Measurements from ENCODE around the gene CBX5. TPM values are rescaled to one million over a fixed set of nuclear protein-coding genes. Genes with fewer than 3 reads are reported as not detected.
"Not testable (repeated sequence)": the region's sequence is repeated elsewhere in the genome, so short reads cannot be mapped to it uniquely, and the experiment has no call there.

Gene CBX5
- total RNA-seq, 1 experiment from 2014 or later: 173 TPM

DNA sequence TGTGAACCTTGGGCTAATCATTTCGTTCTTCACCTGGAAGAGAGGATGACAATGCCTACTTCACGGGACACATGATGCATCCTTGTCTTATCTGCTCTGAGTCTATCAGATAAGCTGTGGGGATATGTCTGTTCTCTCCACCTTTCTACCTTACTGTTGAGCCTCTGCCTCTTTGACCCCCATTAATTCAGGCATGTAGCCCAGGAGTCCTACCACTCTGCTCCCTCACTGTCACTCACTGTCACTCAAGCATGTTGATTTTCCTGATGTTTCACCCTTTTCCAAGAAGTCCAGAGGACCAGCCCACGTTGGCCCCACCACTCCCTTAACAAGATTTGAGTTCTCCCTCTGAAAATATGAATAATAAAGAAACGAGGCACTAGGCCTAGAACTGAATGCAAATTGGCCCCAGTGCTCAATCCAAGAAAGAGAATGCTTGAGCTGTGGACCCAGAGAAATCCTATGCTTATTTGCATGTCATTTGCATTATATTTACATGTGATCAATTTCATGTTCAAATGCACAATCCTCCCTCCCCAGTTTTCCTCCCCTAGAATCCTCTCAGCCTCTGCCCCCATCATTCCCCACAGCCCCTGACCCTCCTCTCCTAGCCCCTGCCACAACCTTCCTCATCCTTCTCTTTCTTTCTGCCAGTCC lies 84.7 kb downstream of the CBX5 start:
- BruUV-seq (replicated peaks): no TSS peak
- no peak overlapping the region for H3K4me3 Mint-ChIP-seq (ENCODE audit: low read depth, unreplicated experiment)

DNA sequence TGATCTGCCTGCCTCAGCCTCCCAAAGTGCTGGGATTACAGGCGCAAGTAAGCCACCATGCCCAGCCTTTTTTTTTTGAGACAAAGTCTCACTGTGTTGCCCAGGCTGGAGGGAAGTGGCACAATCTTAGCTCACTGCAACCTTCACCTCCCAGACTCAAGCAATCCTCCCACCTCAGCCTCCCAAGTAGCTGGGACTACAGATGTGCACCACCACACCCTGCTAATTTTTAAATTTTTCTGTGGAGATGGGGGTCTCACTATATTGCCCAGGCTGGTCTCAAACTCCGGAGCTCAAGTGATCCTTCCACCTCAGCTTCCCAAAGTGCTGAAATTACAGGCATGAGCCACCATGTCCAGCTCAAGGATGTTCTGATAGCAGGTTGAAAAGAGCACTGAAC lies 85.3 kb downstream of the CBX5 start:
- H3K27ac Mint-ChIP-seq (ENCODE audit: unreplicated experiment); H3K4me3 Mint-ChIP-seq (ENCODE audit: low read depth, unreplicated experiment); intact Hi-C loops (cut with micrococcal nuclease; ENCODE audit: unreplicated experiment); H3K9me3 Mint-ChIP-seq (ENCODE audit: low read depth, unreplicated experiment); BruUV-seq (replicated peaks); H3K36me3 Mint-ChIP-seq (ENCODE audit: insufficient read depth, unreplicated experiment); DNase-seq; H3K4me1 Mint-ChIP-seq (ENCODE audit: low read depth, unreplicated experiment): not testable (repeated sequence)
- peaks cover 96% of the 10 kb centered on the region for H3K27me3 Mint-ChIP-seq (ENCODE audit: unreplicated experiment)
- CTCF ChIA-PET: interaction anchor here (0.5 to 1.0 kb wide), 2 partner anchors 162 to 186 kb away, joined by 3 to 6 read pairs; partner anchors contain the start of gene HOXC8

More for the DNA sequence above, 84.7 kb downstream of the CBX5 start:
- intact Hi-C loops (cut with micrococcal nuclease; ENCODE audit: unreplicated experiment): no loop called here
- Mint-ChIP-seq H3K4me1 (ENCODE audit: low read depth, unreplicated experiment) (peaks cover 10% of the 10 kb centered on the region), H3K27ac (ENCODE audit: unreplicated experiment) (no peak overlapping the region), H3K27me3 (ENCODE audit: unreplicated experiment) (peaks cover 98% of the 10 kb centered on the region), H3K36me3 (ENCODE audit: insufficient read depth, unreplicated experiment) (no peaks in the 10 kb centered on the region), H3K9me3 (ENCODE audit: low read depth, unreplicated experiment) (no peaks in the 10 kb centered on the region)
- TF ChIP-seq, protein P1, sequence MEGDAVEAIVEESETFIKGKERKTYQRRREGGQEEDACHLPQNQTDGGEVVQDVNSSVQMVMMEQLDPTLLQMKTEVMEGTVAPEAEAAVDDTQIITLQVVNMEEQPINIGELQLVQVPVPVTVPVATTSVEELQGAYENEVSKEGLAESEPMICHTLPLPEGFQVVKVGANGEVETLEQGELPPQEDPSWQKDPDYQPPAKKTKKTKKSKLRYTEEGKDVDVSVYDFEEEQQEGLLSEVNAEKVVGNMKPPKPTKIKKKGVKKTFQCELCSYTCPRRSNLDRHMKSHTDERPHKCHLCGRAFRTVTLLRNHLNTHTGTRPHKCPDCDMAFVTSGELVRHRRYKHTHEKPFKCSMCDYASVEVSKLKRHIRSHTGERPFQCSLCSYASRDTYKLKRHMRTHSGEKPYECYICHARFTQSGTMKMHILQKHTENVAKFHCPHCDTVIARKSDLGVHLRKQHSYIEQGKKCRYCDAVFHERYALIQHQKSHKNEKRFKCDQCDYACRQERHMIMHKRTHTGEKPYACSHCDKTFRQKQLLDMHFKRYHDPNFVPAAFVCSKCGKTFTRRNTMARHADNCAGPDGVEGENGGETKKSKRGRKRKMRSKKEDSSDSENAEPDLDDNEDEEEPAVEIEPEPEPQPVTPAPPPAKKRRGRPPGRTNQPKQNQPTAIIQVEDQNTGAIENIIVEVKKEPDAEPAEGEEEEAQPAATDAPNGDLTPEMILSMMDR (IDR thresholded peaks at IDR 0.05; ENCODE audit: unreplicated experiment): no peak
- DNase-seq: no peak
- CTCF ChIA-PET: interaction anchor here (0.5 to 1.0 kb wide), 6 partner anchors 13 to 186 kb away, joined by 3 to 11 read pairs (median 6); partner anchors contain the start of genes HOXC5 and HOXC8

DNA sequence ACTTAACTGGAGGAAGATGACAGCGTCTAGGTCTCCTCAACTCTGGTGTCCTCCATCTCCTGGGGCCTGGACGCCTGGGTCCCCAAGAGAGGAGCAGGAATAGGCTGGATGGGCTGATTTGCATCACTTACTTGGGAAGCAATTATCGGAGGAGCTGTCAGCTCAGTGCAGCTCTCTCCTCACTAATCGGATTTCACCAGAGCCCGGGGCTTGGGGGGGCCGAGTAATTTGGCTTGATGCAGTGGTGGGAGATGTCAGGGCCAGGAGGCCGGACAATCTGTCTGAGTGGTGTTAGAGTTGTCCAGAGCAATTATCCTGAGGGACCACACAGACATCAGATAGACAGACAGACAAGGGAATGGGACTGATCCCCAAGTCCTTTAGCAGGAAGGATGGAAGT lies 86.5 kb downstream of the CBX5 start:
- peaks cover 6% of the 10 kb centered on the region for H3K36me3 Mint-ChIP-seq (ENCODE audit: insufficient read depth, unreplicated experiment)
- no peak overlapping the region for H3K27ac Mint-ChIP-seq (ENCODE audit: unreplicated experiment)
- H3K27me3 Mint-ChIP-seq (ENCODE audit: unreplicated experiment): peaks cover 84% of the 10 kb centered on the region
- TF ChIP-seq, protein P1 (IDR thresholded peaks at IDR 0.05; ENCODE audit: unreplicated experiment): no peak
- CTCF ChIA-PET: interaction anchor here (0.6 to 1.1 kb wide), 3 partner anchors 8 to 184 kb away, joined by 3 to 4 read pairs (median 3); partner anchors contain the start of gene HOXC8
- DNase-seq: no peak
- intact Hi-C loops (cut with micrococcal nuclease; ENCODE audit: unreplicated experiment): no loop called here
- no peak overlapping the region for H3K4me3 Mint-ChIP-seq (ENCODE audit: low read depth, unreplicated experiment)
- no TSS peak for BruUV-seq (replicated peaks)
- peaks cover 10% of the 10 kb centered on the region for H3K4me1 Mint-ChIP-seq (ENCODE audit: low read depth, unreplicated experiment)
- no peaks in the 10 kb centered on the region for H3K9me3 Mint-ChIP-seq (ENCODE audit: low read depth, unreplicated experiment)

DNA sequence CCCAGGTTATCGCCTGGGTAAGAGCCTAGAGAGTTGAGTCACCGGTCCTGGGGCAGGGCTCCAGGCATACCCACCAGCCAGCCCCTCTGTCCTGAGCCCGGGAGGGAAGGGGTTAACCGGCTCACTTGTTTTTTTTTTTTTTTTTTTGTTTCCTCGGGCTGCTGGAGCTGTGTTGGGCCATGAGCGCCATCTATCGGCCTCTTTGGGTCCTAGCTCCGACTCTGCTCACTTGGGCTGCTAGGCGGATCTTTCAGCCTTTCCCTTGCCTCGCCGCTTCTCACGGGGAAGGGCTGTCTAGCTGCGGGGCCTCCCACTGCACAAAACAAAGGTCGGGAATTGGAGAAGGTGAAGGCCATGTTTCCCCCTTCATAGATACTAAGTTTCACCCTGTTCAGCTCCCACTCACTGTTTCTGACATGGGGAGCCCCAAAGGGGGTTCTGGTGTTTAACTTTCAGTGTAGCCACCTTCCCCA lies 88.3 kb downstream of the CBX5 start:
- no peaks in the 10 kb centered on the region for H3K9me3 Mint-ChIP-seq (ENCODE audit: low read depth, unreplicated experiment)
- no peak overlapping the region for H3K27ac Mint-ChIP-seq (ENCODE audit: unreplicated experiment)
- H3K36me3 Mint-ChIP-seq (ENCODE audit: insufficient read depth, unreplicated experiment): peaks cover 23% of the 10 kb centered on the region
- H3K4me3 Mint-ChIP-seq (ENCODE audit: low read depth, unreplicated experiment): no peak overlapping the region
- H3K4me1 Mint-ChIP-seq (ENCODE audit: low read depth, unreplicated experiment): peaks cover 24% of the 10 kb centered on the region
- CTCF ChIA-PET: interaction anchor here (0.6 to 4.0 kb wide), 19 partner anchors 10 to 356 kb away, joined by 3 to 59 read pairs (median 4); partner anchors contain the start of genes HOXC10, HOXC5, HOXC6 and HOXC8
- peak; percentile 85 for DNase-seq
- no TSS peak for BruUV-seq (replicated peaks)
- TF ChIP-seq, protein P1 (IDR thresholded peaks at IDR 0.05; ENCODE audit: unreplicated experiment): peak; percentile 76
- intact Hi-C loops (cut with micrococcal nuclease; ENCODE audit: unreplicated experiment): loop anchor here (1.0 kb wide), 1 partner anchor 159 kb away; no protein-coding TSS in a partner anchor
- H3K27me3 Mint-ChIP-seq (ENCODE audit: unreplicated experiment): peaks cover 66% of the 10 kb centered on the region
